ENCODE measurements around the gene ENOSF1.
"Not testable (repeated sequence)": the region's sequence is repeated elsewhere in the genome, so short reads cannot be mapped to it uniquely, and the experiment has no call there.

Gene ENOSF1
- 35.1 to 91.6 (median 77.5) reads per million in 4 donors for total RNA-seq

GRCh38 chr18:712401-713134 lies at the start of gene ENOSF1:
Gene ENOSF1 (minus strand): TSS chr18:712630. CDS start chr18:712587, 43 bp downstream.
- DNase-seq: peak; percentile 57 to 90 (median 67)

DNA sequence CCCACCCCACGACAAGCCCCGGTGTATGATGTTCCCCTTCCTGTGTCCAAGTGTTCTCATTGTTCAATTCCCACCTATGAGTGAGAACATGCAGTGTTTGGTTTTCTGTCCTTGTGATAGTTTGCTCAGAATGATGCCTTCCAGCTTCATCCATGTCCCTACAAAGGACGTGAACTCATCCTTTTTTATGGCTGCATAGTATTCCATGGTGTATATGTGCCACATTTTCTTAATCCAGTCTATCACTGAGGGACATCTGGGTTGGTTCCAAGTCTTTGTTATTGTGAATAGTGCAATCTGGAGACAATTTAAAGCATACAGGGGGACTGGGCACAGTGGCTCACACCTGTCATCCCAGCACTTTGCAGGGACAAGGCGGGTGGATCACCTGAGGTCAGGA lies 47.4 kb upstream of the ENOSF1 start:
- DNase-seq: not testable (repeated sequence)

DNA sequence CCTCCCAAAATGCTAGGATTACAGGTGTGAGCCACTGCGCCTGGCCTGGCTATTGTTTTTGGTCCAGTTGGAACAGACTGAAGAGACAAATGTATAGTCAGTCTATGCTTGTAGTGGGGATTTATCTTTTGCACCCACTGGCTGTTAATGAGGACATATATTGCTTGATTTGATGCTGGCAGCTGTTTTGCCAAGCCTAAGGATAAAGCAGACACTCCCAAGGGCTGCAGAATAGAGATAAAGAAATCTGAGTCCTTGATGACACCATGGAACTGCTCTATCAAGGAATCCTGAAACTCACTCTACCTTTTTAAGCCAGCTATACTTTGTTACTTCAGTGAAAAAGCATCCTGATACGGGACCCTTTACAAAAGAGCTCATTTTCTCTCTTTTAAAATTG lies 43.1 kb upstream of the ENOSF1 start:
- no peak for DNase-seq

GRCh38 chr18:754656-755055 lies 42.2 kb upstream of the ENOSF1 start:
- no peak for DNase-seq

DNA sequence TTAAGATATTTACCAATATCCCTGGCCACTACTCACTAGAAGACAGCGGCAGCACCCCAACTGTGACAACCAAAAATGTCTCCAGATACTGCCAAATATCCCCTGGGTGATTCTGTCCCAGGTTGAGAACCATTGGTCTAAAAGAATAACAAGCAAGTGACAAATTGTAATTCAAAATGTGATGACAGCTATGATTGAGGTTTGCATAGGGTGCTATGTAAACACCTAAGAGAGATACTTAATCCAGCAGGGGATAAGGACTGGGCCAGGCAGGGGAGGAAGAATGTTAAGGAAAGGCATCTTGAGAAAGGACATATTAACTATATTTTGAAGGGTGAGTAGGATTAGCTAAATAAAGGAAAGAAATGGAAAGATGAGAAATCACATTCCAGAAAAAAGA lies 38.0 kb upstream of the ENOSF1 start:
- no peak for DNase-seq

GRCh38 chr18:744832-745597 lies 32.6 kb upstream of the ENOSF1 start:
- DNase-seq: no peak

GRCh38 chr18:741931-742512 lies 29.6 kb upstream of the ENOSF1 start:
- DNase-seq: peak in 1 of 5 donors; percentile 49

DNA sequence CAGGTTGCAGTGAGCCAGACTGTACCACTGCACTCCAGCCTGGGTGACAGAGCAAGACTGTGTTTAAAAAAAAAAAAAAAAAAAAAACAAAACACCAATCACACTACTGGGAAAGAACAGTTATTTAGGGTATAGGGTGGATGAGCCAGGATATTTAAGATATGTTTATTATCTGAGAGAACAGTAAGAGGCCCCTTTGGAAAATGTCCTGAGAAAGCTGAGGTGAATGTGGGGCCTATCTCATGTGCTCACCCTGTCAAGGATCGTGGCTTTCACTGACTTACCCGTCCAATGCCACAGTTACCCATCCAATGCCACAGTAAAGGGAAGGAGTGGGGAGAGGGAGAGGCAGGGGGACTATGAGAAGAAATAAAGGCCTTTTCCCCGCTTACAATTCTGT lies 19.9 kb upstream of the ENOSF1 start:
- DNase-seq: no peak

DNA sequence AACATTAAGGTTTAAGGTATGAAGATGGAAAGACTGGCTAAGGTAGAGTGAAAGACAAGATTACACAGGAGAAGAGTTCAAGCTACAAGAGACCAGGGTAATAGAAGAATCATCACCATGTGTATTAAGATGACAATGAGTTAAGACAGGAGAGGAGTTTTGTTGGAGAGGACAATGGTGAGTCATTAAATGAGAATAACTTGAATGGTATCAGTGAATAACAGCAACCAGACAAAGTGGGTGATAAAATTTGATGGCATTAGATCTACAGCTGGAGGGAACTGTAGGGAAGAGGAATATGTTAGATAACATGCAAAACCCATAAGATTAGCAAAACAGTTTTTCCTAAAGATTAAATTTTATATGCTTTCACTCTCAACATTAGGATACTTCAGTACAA lies 18.8 kb upstream of the ENOSF1 start:
- DNase-seq: no peak

DNA sequence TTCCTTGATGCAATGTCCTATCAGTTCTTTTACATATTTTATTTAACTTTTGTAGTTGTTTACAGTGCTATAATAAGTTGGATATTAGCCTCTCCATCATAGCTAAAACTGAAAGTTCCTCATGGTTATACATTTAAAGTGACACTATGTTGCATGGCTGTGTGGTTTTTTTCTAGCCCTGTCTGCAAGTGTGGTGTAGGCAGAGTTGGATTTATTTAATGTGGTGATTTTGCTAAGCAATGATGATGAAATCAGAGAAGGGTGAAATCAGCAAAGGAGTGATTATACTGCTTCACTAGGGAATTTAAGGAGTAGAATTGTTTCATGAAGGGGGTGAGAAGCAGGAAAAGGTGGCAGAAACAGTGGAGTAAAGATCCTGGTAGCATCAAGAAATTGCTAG lies 18.3 kb upstream of the ENOSF1 start:
- DNase-seq: no peak

GRCh38 chr18:730120-730519 lies 17.7 kb upstream of the ENOSF1 start:
- not testable (repeated sequence) for DNase-seq

- no peak for DNase-seq
Measured at GRCh38 chr18:725646-726045, 13.2 kb upstream of the ENOSF1 start.

DNA sequence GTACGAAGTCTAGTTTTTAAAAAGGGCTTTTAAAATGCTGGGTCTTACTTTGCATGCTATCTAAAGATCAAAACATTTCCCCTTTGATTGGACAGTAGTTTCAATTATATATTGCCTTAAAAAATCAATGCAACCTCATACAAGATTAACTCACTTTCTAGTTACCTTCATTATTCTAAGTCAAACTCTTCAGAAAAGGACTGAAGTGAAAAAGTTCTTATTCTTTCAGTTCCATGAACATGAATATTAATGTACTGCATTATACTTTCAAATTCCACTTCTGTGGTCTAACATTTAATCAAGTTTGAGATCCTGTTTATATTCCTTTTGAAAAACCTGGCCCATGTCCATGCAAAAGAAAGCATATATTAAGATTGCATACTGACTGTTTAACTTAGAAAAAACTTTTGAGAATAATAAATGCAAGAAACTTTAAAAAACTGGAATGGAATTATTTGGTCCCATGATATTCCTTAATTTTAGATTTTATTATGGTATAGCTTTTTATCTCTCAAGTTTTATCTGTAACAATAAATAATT lies 11.2 kb upstream of the ENOSF1 start:
- no peak for DNase-seq

GRCh38 chr18:717003-717402 lies 4.6 kb upstream of the ENOSF1 start:
- DNase-seq: no peak

DNA sequence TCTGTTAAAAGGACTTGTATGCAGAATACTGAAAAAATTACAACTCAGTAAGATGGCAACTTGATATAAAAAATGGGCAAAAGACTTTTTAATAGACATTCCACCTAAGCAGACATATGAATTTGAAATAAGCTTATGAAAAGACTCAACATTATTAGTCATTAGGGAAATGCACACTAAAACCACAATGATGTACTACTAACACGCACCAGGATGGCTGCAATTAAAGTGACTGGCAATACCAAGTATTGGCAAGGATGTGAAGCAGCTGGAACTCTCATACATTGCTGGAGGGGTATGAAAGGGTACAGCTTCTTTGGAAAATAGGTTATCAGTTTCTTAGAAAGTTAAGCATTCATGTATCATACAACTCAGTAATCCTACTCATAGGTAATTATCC lies 3.2 kb upstream of the ENOSF1 start:
- peak in 1 of 5 donors; percentile 76 for DNase-seq

DNA sequence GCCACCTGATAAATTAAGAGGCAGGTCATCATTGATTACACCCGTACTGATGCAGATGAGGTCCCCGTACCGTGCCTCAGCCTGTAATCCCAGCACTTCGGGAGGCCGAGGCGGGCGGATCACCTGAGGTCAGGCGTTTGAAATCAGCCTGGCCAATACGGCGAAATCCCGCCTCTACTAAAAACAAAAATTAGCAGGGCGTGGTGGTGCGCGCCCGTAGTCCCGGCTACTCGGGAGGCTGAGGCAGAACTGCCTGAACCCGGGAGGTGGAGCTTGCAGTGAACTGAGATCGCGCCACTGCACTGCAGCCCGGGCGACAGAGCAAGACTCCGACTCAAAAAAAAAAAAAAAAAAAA lies 683 bp upstream of the ENOSF1 start:
- peak in 1 of 5 donors; percentile 5 for DNase-seq

DNA sequence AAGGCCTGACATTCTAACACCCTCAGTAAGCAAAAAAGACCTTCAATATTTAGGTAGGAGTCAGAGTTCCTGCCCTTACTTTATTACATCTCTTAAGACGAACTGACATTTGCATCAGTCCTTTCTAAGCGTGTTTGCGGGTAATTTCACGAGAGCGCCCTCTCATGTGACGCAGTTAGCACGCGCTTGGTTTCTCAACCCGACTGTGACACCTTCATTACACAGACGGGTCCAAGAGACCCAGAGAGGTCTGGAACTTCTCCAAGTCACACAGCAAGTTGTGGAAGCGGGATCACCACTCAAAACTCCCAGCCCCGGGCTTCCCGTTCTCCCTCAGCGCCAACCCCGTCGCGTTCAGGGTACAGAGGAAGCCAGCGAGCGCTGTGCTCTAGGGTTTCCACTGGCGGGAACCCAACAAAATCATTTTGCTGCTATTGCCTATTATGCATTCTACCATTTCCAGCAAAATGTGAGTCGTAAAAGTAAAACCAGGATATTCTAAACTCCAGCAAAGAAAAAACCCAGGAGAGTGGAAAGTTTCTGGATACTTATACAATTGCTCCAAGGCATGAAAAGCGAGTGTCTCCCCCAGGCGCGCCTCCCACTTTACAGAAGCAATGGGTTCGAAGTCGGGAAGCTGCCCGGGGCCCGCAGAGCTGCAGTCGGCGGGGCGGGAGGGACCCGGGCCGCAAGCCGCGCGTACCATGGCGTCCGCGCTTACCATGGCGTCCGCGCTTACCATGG lies 601 bp downstream of the ENOSF1 start:
- peak; percentile 13 to 87 (median 47) for DNase-seq

DNA sequence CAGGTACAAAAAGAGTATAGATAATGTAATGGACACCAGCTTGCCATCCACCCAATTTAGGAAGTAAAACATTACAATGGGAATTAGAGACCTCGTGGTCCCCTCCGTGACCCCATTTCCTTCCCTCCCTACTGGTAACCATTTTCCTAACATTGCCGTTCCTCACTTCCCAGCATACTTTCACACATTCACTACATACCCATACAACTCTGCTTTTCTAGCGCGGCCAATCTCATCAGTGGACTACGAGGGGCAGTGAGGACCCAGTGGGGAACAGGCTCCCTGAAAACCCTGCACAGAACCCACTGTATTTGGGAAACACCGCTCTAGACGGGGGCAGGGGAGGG lies 1.1 kb downstream of the ENOSF1 start:
- DNase-seq: no peak

DNA sequence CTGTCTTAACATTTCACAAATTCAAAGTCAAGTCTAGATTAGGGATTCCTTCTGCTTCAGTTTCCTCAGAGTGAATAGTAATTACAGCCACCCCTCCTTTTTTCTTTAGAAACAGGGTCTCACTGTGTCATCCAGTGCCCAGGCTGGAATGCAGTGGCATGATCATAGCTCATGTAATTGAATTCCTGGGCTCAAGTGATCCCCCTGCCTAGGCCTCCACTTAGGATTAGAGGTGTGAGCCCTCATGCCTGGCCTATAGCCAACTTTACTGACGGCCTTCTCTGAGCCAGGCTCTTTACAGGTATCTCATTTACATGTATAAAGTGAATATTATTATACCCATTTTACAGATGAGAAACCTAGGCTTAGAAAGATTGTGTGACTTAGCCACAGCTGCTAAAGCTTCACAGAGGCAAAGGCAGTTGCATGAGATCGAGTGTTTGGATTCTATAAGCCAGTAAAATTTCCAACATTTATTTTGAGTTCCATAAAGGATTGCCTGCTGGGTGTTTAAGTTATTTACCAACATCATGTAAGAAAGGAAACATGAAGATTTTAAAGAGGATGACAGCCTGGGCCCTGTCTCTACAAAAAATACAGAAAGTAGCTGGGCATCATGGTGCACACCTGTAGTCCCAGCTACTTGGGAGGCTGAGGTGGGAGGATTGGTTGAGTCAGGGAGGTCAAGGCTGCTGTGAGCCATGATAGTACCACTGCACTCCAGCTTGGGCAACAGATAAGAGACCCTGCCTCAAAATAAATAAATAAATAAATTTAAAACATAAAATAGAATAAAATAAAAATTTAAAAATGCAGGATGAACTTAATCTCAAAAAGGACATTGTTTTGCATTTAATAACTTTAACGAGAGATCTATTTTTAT lies 1.8 kb downstream of the ENOSF1 start:
- no peak for DNase-seq

- DNase-seq: no peak
Measured at GRCh38 chr18:709771-710170, 2.7 kb downstream of the ENOSF1 start.

DNA sequence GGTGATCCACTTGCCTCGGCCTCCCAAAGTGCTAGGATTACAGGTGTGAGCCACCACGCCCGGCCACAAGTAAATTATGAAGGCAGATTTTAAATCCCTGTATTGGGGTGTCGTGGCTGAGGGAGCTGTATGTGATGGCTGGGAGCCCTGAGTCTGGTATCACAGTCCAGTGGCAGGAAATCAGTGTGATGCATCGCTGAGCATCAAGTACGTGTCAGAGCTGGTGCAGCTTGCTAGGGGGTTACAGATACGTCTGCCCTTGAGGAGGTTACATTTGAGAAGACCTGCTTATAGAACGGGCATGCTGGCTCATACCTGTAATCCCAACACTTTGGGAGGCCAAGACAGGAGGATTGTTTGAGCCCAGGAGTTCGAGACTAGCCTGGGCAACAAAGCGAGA lies 4.3 kb downstream of the ENOSF1 start:
- no peak for DNase-seq

DNA sequence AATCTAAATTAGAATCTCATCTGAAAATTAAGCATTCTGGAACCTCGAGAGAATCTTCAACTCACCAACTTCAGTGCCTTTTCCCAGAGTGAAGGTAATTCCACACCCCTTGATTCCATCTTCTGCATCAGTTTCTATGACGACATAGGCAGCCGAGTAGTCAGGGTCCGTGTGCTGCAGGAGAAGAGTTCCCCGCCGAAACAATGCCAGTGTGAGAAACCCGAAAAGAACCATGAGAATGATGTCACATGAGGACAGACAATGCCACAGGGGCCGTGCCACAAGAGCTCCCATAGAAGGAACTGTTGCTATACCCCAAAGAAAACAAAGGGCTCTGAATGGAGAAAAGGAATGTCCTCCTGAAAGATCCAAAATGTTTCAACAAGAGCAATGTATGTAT lies 6.0 kb downstream of the ENOSF1 start:
- DNase-seq: no peak
